ENCODE results near the gene CNOT6L.

DNA sequence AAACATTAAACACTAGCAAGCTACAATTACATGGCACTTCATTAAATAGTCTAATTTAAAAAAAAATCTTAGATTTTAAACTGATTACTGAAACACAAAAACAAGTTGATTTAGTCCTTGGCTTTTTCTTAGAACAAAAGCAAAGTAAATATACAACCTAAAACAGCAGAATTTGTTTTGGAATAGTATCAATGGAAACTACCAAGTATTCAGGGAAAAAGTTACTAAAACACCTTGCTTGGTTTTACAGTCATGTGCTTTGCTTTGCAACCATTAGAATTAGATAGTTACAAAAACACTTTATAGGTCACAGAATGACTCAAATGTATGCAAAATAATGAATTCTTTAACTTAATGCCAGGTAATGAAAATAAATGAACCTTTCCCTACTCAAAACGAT lies 105.3 kb downstream of the CNOT6L start:
- TF ChIP-seq, protein P1, sequence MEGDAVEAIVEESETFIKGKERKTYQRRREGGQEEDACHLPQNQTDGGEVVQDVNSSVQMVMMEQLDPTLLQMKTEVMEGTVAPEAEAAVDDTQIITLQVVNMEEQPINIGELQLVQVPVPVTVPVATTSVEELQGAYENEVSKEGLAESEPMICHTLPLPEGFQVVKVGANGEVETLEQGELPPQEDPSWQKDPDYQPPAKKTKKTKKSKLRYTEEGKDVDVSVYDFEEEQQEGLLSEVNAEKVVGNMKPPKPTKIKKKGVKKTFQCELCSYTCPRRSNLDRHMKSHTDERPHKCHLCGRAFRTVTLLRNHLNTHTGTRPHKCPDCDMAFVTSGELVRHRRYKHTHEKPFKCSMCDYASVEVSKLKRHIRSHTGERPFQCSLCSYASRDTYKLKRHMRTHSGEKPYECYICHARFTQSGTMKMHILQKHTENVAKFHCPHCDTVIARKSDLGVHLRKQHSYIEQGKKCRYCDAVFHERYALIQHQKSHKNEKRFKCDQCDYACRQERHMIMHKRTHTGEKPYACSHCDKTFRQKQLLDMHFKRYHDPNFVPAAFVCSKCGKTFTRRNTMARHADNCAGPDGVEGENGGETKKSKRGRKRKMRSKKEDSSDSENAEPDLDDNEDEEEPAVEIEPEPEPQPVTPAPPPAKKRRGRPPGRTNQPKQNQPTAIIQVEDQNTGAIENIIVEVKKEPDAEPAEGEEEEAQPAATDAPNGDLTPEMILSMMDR (conservative IDR thresholded peaks at IDR 0.05; ENCODE audit: low read length) = no peak
- no peak for TF ChIP-seq EZH2phosphoT487 (IDR thresholded peaks at IDR 0.05; ENCODE audit: borderline replicate concordance)

Measured in Loucy (cell line).